GM23338 (cell line): ENCODE data around the gene KIFC1. TPM values are rescaled to one million over a fixed set of nuclear protein-coding genes. Genes with fewer than 3 reads are reported as not detected.

Experiments used
- ATAC-seq: fragments of 200-7000 bp; cut with Tn5 transposase; 3 replicates; pipeline ENCODE4 v1.9.1; 2020
- DNase-seq: peaks from one replicate; pipeline ENCODE4 v3.0.0-alpha.2; 2015; ENCODE audit warnings: low spot score
- H2AFZ ChIP-seq: fragments of 200-600 bp; sonication (generic); 2 replicates; pipeline ENCODE4 v1.8.0; 2016; ENCODE audit warnings: antibody characterized with exemption, mild to moderate bottlenecking, moderate library complexity
- H3F3A ChIP-seq: fragments of 200-600 bp; sonication (generic); replicated peaks from 2 replicates; pipeline ENCODE4 v1.8.0; 2017; ENCODE audit warnings: antibody characterized with exemption, mixed run types, low read depth
- H3K27ac ChIP-seq: fragments of 200-600 bp; sonication (generic); 2 replicates; pipeline ENCODE4 v1.6.1; 2016; ENCODE audit warnings: low read depth
- H3K27me3 ChIP-seq: fragments of 200-600 bp; sonication (generic); 2 replicates; pipeline ENCODE4 v1.8.0; 2016; ENCODE audit warnings: mild to moderate bottlenecking, mixed run types, moderate library complexity; ENCODE audit not compliant: insufficient read depth
- H3K36me3 ChIP-seq: fragments of 200-600 bp; sonication (generic); 2 replicates; pipeline ENCODE4 v1.8.0; 2016; ENCODE audit warnings: mild to moderate bottlenecking; ENCODE audit not compliant: insufficient read depth
- H3K4me1 ChIP-seq: fragments of 200-600 bp; sonication (generic); 2 replicates; pipeline ENCODE4 v1.8.0; 2016; ENCODE audit warnings: mild to moderate bottlenecking, moderate library complexity; ENCODE audit not compliant: insufficient read depth
- H3K4me2 ChIP-seq: fragments of 200-600 bp; sonication (generic); 2 replicates; pipeline ENCODE4 v1.7.1; 2017; ENCODE audit warnings: mixed run types
- H3K4me3 ChIP-seq: fragments of 200-600 bp; sonication (generic); 2 replicates; pipeline ENCODE4 v1.6.1; 2016; ENCODE audit warnings: mixed run types
- H3K79me2 ChIP-seq: fragments of 200-600 bp; sonication (generic); replicated peaks from 2 replicates; pipeline ENCODE4 v1.8.0; 2017; ENCODE audit warnings: mild to moderate bottlenecking; ENCODE audit not compliant: insufficient read depth
- H3K9me2 ChIP-seq: fragments of 200-600 bp; sonication (generic); 2 replicates; pipeline ENCODE4 v1.8.0; 2017; ENCODE audit not compliant: insufficient read depth
- H4K20me1 ChIP-seq: fragments of 200-600 bp; sonication (generic); replicated peaks from 2 replicates; pipeline ENCODE4 v1.8.0; 2017; ENCODE audit warnings: mild to moderate bottlenecking; ENCODE audit not compliant: insufficient read depth
- H3K27ac Mint-ChIP-seq: 2 replicates; pipeline ENCODE4 v1.8.0; 2020; ENCODE audit warnings: inconsistent platforms, mild to moderate bottlenecking, moderate library complexity, mixed read lengths
- H3K27me3 Mint-ChIP-seq: 3 replicates; pipeline ENCODE4 v1.8.0; 2022; ENCODE audit warnings: low read depth, mild to moderate bottlenecking, moderate library complexity, mixed read lengths, inconsistent platforms; ENCODE audit not compliant: insufficient read depth, poor library complexity
- H3K36me3 Mint-ChIP-seq: 3 replicates; pipeline ENCODE4 v1.8.0; 2021; ENCODE audit warnings: low read depth, mild to moderate bottlenecking, inconsistent platforms, moderate library complexity, mixed read lengths
- H3K4me1 Mint-ChIP-seq: 3 replicates; pipeline ENCODE4 v1.8.0; 2020; ENCODE audit warnings: mild to moderate bottlenecking, inconsistent platforms, mixed read lengths
- H3K4me3 Mint-ChIP-seq: 3 replicates; pipeline ENCODE4 v1.8.0; 2021; ENCODE audit warnings: moderate library complexity, mild to moderate bottlenecking, inconsistent platforms, mixed read lengths
- H3K9me3 Mint-ChIP-seq: 3 replicates; pipeline ENCODE4 v1.8.0; 2020; ENCODE audit warnings: moderate library complexity, mild to moderate bottlenecking, inconsistent platforms, mixed read lengths
- CREB1 ChIP-seq: fragments of 250-450 bp; sonication (Bioruptor Pico); IDR thresholded peaks from 2 replicates; pipeline ENCODE4 v1.5.0; 2020; ENCODE audit warnings: low read depth, mild to moderate bottlenecking, moderate library complexity
- CTCF ChIP-seq, 2 experiments: fragments of 200-600 bp in 1 of 2; sonication (generic) in 1 of 2; conservative IDR thresholded peaks; 2 replicates each; pipeline versions ENCODE4 v1.5.1 to v1.6.1; 2016 to 2017; ENCODE audit warnings: antibody characterized with exemption in 2 of 2, low read depth in 2 of 2, mild to moderate bottlenecking in 2 of 2, moderate library complexity in 1 of 2
- EZH2phosphoT487 ChIP-seq: fragments of 200-600 bp; sonication (generic); IDR thresholded peaks from one replicate; pipeline ENCODE4 v1.8.1; 2018; ENCODE audit warnings: antibody characterized with exemption; ENCODE audit not compliant: unreplicated experiment
- POLR2AphosphoS5 ChIP-seq: IDR thresholded peaks from 2 replicates; pipeline ENCODE4 v1.6.1; 2016; ENCODE audit warnings: antibody characterized with exemption, low read depth
- REST ChIP-seq: IDR thresholded peaks from one replicate; pipeline ENCODE4 v1.6.1; 2018; ENCODE audit warnings: antibody characterized with exemption; ENCODE audit not compliant: unreplicated experiment
- STAT1 ChIP-seq: IDR thresholded peaks from one replicate; pipeline ENCODE4 v1.6.1; 2016; ENCODE audit warnings: antibody characterized with exemption; ENCODE audit not compliant: unreplicated experiment
- ZNF331 ChIP-seq: fragments of 250-450 bp; sonication (Bioruptor Pico); IDR thresholded peaks from 2 replicates; pipeline ENCODE4 v1.5.0; 2020; ENCODE audit warnings: low read depth, mild to moderate bottlenecking, moderate library complexity
- ZNF462 ChIP-seq: fragments of 250-450 bp; sonication (Bioruptor Pico); IDR thresholded peaks from 2 replicates; pipeline ENCODE4 v1.5.0; 2020; ENCODE audit warnings: mild to moderate bottlenecking, moderate library complexity
- polyA plus RNA-seq: library from polyadenylated mRNA; unstranded; fragments of >200 nt; fragmentation: Nextera tagmentation; extraction: Ambion mirVana; gene quantifications from 2 replicates; pipeline ENCODE4 v1.2.1, GENCODE V29; 2016
- total RNA-seq: library from RNA; depleted of rRNA; stranded (reverse); fragments of >200 nt; shearing (Covaris generic); gene quantifications from 2 replicates; pipeline ENCODE4 v1.2.3, GENCODE V29; 2014

Gene KIFC1
- total and polyA plus RNA-seq, 2 experiments from 2014 or later = 10.3 to 61.7 TPM

GRCh38 chr6:33440649-33441309 is 49.2 kb downstream of the KIFC1 start:
- peaks cover 58% of the 10 kb centered on the region for H3K36me3 ChIP-seq
- peaks cover 3% of the 10 kb centered on the region for H4K20me1 ChIP-seq
- no peaks in the 10 kb centered on the region for H3K9me2 ChIP-seq
- no peak for DNase-seq
- ATAC-seq = no peak
- no peak overlapping the region for H2AFZ ChIP-seq
- Mint-ChIP-seq H3K4me3 (no peak overlapping the region), H3K36me3 (peaks cover 98% of the 10 kb centered on the region), H3K27ac (peak overlapping the region; percentile 65; the same call in 1 of the 2 replicates), H3K4me1 (peaks cover 11% of the 10 kb centered on the region), H3K9me3 (no peaks in the 10 kb centered on the region; the same call in 2 of the 3 replicates), H3K27me3 (peaks cover 15% of the 10 kb centered on the region)
- no peak overlapping the region for H3K4me3 ChIP-seq
- H3K27ac ChIP-seq = no peak overlapping the region
- no peaks in the 10 kb centered on the region for H3K27me3 ChIP-seq
- no peak overlapping the region for H3K4me2 ChIP-seq
- no peaks in the 10 kb centered on the region for H3F3A ChIP-seq
- no peaks in the 10 kb centered on the region for H3K4me1 ChIP-seq
- TF ChIP-seq REST (no peak), ZNF331 (CRISPR knock-in tag) (no peak), STAT1 (no peak), POLR2AphosphoS5 (0 out of 2 replicates have a peak, but pooled peaks have one; percentile 1), CTCF (conservative IDR thresholded peaks at IDR 0.05; ENCODE audit: low read depth in 2 of 2) (no peak)
- H3K79me2 ChIP-seq = peaks cover 5% of the 10 kb centered on the region; the same call in 1 of the 2 replicates

GRCh38 chr6:33441457-33441856 is 49.8 kb downstream of the KIFC1 start:
- Histone ChIP-seq H2AFZ (no peak overlapping the region), H3K27ac (no peak overlapping the region), H3F3A (no peaks in the 10 kb centered on the region), H3K79me2 (peaks cover 5% of the 10 kb centered on the region; the same call in 1 of the 2 replicates), H3K4me2 (no peak overlapping the region), H4K20me1 (peaks cover 5% of the 10 kb centered on the region), H3K4me3 (no peak overlapping the region), H3K4me1 (no peaks in the 10 kb centered on the region), H3K36me3 (peaks cover 55% of the 10 kb centered on the region), H3K9me2 (no peaks in the 10 kb centered on the region), H3K27me3 (no peaks in the 10 kb centered on the region)
- Mint-ChIP-seq H3K4me3 (no peak overlapping the region), H3K27ac (no peak overlapping the region), H3K4me1 (peaks cover 11% of the 10 kb centered on the region), H3K27me3 (peaks cover 17% of the 10 kb centered on the region), H3K9me3 (no peaks in the 10 kb centered on the region; the same call in 2 of the 3 replicates), H3K36me3 (peaks cover 98% of the 10 kb centered on the region)
- ATAC-seq (no peak), DNase-seq (no peak)
- TF ChIP-seq EZH2phosphoT487 (no peak), CREB1 (no peak), STAT1 (no peak), POLR2AphosphoS5 (no peak), ZNF462 (CRISPR knock-in tag) (no peak), ZNF331 (CRISPR knock-in tag) (no peak)
